HG03439 (cell line): ENCODE data around the gene PGF.

Experiments used
- ATAC-seq: cut with Tn5 transposase; IDR thresholded peaks from one replicate; pipeline ENCODE4 v1.9.1; 2021; ENCODE audit warnings: mild to moderate bottlenecking, moderate library complexity; ENCODE audit not compliant: unreplicated experiment

The PGF gene

DNA sequence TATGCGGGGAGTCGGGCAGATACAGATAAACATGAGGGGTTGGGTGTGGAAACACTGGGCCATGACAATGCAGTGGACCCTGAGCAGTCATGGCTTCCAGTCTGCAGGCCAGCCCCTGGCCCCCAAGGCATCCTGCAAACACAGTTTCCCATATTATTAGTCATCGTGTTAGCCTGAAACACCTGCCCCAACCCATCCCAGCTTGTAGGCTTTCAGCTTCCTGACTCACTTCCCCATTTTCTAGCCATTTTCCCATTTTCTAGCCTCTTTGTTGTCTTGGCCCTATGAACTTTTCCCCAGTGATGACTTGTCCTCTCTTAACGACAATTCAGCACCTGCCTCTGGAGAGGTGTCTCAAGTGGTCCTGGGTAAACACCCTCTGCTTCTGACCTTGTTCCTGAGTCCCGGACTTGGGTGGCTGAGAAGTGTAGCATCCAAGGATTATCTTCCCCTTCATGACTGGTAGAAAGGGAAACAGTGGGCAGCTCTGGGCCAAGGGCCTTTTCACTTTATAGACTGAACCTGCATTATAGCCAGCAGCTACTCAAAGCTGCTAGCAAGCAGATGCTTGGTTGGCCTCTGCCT, 4.3 kb upstream of the PGF start:
- ATAC-seq: no peak

DNA sequence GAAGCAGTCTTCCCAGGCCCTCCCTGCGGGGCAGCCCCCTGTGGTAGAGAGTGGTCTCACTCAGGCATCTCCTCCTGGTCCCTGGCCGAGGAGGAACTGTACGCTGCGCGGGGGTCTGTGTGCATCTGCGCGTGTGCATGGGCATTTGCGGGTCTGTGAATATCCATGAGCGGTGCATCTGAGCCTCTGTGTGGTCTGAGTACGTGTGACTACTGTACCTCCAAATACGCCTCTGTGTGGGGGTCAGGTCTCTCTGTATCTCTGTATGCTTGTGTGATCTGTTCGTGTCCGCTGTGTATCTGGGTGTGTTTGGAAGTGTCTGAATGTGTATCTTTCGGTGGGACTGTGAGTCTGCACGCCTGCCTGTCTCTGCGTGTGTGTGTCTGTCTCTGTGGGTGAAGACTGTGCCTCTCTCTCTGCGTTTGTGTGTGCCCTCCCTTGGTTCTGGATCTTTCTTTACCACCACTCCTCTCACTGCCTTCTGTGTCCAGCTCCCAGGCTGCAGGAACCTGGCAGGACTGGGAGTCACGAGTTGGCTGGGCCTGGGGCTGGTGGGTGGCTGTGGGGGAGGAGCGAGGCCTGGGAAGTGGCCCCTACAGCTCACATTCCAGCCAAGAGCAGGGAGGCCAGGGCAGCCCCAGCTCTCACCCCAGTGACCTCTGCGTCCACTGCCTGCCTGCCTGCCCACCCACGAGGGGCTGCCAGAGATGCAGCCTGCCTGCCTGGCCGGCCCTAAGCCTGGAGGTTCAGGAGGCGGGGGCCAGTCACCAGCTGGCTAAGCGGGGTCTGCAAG, 1.1 kb upstream of the PGF start:
- no peak for ATAC-seq

DNA sequence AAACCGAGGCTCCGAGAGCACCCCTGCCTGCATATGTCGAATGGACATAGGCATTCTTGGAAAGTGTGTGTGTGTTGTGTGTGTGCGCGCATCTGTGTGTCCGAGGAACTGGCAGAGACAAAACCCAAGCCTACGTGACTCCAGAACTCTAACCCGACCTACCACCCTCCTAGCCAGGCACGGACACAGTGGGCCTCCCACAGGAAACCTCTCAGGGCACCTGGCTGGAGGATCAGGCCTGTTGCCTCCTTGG, 556 bp upstream of the PGF start:
- ATAC-seq: no peak

DNA sequence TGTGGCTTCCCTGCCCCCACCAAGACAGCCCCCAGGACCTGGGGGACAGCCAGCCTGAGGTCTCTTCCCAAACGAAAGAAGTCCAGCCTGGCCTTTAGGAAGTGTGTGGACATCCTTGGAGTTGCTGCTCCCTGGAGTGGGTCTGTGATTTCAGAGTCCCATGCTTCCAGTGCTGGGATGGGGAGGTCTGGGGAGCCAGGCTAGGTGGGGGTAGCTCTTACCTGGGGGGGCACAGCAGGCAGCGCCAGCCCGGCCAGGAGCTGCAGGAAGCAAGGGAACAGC, 509 bp downstream of the PGF start:
- no peak for ATAC-seq

DNA sequence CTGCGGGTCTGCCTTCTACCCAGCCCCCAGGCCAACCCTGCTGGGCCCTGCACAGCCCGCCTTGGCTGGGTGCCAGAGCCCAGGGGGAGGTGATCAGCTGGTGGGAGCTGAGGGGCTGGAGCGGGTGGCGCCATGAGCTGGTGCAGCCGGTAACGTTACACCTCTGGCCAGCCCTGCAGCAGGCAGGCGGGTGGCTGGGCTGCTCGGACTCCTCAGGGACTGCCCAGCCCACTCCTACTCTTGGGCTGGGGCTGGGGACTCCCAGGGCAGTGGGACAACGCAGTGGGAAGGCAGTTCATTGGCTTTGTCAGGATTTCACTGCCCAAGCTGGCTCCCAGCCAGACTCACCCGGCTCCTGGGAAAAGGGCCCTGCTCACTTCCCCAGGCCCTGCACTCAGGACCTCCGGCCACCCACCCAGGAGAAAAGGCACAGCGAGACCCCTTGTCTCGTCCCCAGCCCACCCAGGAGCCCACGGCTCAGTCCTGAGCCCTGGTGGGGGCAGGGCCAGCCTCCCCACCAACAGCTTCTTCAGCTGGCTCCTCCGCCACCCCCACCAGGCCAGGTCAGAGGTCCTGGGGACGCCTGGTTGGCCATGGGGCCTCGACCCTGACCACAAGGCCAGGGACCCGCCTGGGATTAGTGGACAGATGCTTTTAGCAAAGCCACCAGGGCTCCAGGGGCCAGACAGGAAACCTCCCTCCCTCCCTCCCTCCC, 1.0 kb downstream of the PGF start:
- no peak for ATAC-seq

DNA sequence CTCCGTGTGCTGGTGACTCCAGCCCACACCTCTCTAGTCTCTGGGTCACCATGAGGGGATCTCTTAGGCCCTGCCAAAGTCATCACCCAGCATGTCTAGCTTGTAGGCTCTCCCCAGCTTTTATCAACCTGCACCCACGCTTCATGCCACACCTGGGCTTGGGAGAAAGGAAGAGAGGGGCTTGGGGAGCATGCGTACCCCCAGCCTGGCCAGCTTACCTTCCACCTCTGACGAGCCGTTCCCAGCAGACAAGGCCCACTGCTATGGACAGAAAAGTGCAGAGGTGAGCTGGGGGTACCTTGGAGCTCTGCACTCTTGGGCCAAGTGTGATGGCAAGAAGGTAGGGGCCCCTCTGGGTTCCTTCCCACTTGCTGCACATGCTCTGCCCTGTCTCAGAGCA, 1.7 kb downstream of the PGF start:
- no peak for ATAC-seq

DNA sequence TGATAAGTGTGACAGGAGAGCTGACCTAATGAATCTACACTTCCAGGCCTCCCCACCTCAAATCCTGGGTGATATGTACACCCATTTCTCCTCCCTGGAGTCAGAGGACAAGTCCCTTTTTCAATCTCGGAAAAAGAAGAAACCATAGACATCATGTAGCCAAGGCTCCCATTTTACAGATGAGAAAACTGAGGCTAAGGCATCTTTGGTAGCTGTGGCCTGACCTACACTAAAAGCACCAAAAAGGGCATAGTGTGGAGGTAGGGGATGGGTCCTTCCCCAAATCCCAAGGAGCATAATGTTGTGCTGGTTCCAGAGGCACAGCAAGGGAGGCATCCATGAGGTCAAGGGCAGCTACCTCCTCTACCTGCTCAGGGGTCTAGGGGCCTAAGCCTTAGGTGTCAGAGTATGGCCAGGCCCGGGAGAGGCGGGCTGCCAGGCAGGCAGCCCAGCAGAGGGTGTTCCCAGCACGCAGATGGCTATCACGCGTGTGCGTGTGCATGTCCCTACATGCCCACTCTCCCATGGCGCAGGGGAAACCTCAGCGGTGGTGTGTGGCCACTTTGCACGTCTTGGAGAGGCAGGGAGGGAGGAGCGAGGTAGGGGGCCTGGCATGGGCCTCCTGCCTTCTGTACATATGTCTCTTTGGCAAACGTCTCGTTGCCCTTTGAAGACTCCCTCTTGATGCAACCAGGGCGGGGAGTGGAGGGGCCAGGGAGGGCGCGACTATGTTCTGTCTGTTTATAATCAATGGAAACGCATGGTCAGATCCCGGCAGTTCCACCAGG, 2.5 kb downstream of the PGF start:
- ATAC-seq: no peak

DNA sequence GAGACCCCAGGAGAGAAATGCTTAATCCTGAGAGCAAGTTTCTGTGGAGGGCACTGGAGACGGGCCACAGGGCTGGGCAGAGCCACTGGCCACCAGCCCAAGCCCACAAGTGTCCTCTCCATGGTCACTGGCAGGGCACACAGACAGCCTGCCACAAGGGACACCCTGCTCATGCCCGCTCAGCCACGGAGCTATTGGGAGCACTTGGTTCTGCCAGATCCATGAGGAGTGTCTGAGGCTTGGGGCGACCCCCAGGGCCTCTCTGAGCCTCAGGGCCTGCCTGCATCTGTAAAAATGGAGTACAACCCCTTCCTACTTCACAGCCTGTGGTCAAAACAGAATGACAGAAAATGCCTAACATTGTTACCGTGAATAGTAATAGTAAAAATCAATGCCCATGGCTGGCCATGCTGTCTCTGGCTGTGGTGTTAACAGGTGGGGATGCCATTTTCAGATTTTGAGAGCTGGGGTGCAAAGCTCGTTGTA, 3.2 kb downstream of the PGF start:
- no peak for ATAC-seq

DNA sequence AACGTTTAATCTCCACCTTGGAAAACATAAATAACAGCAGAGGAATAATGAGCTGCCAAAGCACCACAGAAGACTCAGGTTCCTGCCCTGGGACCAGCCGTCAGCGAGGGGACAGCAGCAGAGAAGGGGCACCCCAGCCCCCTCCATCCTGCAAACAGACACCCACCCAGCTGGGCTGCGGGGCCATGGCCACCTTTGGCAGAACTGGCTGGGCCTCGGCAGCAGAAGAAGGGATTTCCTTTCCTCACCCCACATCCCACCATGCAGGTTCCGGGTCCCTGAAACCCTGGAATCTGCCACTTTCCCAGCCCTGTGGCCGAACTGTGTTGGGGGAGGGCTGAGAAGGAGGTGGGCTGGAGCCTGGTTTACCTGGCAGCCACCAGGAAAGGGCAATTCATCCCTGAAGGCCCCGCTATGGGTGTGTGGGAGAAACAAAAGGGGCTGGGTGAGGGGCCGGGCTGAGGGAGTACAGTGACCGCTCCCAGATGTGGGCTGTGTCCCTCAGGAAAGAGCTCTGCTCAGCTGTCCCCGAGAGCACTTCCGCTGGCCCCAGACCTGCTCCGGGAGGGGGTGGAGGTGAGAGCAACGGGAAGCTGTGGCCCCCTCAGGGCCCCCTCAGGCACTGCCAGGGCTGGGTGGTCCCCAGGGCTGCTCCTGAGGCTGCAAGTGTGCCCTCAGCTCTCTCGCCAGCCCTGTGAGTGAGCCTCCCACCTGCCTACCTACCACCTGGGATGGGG, 3.8 kb downstream of the PGF start:
- no peak for ATAC-seq

DNA sequence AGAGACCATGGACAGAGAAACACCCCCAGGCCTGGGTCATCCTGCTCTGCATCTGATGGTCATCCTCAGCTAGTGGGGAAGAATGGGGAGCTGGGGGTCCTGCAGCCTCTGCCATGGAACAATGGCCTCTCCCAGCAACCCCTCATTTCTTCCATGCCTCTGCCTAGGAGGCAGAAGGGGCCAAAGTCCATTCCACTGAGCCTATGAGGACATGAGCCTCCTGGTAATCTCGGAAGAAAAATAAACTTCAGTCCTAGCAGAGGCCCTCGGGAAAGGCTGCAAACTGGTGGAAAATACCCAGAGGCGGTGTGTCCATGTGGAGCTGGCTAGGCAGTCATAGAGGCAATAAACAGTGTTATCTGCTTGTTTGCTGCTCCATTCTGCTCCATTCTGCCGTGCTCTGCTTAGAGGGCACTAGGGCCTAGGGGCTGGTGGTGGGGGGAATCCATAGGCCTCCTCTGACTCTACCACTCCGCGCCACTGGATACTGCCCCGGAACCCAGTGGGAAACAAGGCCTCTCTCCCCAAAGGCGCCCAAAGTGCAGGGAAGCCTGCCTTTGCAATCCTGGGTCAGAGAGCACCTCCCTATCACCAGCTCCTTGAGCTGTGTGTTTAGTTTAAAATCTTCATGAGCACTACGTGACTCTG, 4.5 kb downstream of the PGF start:
- no peak for ATAC-seq

DNA sequence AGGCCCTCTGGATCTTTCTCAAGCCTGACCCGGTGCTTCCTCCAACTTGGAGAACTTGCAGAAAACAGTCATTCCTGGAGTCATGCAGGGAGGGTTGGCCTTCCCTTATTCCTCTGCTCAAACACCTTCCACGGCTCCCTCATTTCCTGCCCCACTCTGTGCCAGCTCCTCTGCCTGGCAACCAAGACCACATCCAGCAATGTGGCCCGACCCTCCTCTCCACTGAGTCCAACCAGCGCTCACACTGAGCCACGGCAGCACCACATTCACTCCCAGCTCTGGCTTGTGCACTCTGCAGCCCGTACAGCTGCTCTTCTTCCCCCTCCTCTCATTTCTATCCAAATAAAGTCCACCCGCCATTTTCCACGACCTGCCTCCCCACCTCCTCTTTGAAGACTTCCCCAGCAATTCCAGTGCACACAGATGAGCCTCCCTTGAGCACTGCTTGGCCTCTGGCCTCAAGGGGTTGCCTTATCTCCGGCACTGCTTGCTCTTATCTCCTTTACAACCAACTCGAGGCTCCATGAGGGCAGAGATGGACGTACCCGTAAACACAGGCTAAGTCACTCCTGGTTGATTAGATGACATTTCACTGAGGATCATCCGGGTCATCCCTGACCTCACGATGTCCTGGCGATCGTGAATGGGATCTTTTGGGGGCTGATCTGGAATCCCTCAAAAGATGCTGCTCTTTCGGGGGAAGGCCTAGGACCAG, 5.4 kb downstream of the PGF start:
- ATAC-seq: no peak

DNA sequence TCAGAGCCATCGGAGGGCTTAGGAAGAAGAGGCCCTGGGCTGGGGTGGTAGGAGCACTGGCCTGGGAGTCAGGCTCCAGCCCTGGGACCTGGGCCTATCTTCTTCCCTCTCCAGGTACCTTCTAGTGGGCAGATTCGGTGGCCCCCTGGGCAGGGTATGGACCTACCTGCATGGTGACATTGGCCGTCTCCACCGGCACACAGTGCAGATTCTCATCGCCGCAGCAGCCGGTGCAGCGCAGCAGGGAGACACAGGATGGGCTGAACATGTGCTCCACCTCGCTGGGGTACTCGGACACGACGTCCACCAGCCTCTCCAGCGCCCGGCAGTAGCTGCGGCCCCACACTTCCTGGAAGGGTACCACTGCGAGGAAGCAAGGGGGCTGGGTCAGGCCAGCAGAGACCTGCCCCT, 6.2 kb downstream of the PGF start:
- ATAC-seq: no peak

DNA sequence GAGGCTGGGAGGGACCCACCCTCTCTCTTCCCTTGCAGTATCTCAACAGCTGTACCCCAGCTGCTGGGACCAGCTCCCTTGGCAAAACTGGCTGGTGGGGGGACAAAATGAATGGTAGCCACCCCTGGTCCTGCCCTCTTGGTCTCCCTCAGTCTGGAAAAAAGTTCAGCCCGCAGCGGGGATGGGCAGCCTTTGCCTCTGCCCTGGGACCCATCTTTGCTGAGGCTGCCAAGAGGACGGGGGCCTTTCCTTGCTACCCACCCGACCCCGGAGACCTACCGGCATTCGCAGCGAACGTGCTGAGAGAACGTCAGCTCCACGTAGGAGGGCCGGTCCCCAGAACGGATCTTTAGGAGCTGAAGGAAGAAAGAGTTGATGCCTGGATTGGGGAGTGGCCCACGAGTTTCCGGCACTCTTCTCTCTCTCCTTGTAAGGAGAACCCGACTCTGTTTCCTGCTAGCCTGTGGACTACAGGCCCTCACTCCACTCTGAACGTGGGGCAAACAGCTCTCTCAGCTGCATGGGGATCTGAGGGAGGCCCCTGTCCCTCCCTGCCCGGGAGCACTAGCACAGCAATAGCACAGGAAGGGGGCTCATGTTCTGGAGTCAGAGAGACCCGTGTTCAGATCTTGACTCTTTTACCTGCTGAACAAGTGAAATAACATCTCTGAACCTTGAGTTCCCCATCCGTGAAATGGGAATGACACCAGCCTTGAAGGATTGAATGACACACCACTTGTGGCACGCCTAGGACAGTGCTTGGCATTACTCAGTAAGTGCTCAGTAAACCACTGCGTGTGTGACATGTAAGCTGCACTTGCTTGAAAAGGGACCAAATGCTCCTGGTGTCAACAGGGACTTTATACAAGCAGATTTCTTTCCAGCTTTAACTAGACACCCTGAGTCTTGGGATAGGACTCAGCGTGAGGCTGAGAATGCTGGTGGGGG, 6.9 kb downstream of the PGF start:
- ATAC-seq: no peak

DNA sequence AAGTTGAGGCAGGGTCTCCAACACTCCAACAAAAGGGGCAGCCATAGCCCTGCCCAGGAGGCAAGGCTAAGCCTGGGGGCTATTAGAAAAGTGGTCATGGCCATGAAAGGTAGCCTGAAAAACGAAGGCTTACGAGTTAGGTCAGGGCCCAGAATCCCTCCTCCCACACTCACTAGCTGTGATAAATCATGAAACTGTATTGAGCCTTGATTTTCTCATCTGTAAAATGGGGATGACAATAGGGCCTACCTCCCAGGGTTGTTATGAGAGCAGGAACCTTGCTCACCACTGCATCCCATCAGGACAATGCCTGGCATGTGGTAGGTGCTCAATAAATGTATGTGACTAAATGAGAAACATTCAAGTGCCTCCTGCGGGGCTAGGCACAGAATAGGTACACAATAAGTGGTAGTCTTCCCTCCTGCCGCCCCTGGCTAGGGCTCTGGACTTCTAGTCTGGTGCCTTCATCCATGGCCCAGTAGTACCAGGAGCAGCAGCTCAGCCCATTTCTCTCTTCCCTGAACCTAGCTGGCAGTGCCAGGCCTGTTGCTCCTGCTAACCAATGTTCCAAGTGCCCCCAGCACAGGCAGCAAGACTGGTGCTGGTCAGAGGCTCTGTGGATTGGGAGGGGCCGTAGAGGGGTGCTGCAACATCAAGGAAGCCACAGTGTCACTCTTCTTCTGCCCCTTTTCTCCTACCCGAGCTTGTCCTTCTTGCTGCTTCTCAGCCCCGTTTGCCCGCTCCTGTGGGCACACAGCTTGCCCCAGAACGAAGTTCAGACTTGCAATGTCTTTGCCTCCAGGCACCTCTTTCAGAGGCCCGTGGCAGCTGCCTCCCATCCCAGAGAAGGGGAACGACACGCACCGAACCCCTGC, 7.8 kb downstream of the PGF start:
- ATAC-seq: no peak

DNA sequence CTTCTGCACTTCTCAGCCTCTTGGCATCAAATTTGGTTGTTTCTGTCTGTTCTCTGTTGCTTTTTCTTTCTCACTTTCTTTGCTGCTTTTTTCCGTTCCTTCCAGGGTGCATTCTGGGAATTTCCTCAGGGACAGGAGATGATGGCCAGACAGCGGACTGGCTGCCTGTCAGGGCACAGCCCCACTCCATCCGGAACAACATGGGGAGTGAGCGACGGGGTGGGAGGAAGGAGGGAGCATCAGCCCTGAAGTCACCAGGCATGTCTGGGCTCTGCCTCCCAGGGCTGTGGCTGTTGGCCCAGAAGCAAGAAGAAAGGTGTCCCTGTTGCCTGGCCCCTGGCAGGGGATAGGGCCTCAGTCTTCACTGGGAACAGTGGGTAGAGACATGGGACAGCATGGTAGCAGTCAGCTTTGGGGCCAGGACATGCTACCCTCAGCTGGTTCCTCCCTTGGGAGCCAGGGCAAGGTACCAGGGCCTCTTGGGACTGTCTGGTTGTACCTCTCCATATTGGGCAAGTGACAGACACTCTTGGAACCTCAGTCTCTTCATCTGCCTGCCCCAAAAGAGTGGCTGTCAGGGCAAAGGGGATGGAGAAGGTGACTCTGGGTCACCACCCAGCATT, 8.6 kb downstream of the PGF start:
- no peak for ATAC-seq

DNA sequence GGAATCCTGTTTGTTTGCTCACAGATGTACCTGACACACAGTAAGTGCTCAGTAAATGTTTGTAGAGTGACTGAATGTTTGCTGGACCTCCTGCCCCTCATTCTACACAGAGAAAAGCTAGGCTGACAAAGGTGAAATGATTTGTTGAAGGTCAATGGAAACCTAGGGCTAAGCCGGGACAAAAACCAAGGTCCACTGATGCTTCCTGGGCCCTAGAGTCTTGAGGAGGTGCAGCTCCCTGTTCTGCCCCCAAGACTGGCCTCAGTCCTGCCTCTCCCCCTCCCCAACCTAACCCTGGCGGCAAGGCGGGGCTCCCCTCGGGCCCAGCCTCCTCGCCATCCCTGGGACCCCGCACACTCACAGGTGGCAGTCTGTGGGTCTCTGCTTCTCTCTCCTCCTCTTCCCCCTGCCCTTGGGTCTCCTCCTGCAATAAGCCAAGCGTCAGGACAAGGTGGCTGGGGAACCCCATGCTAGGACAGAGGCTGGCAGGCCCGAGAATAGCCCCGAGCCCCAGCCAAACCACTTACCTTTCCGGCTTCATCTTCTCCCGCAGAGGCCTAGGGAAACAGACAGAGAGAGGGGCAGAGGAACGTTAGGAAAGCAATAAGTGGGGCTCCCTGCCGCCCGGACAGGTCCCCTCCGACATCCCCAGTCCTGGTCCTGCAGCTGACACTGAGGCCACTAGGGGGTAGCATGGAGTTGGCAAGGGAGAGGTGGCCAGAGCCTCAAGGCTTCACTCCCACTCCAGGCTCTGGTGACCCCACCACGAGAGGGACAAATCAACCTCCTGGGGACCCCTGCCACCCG, 9.3 kb downstream of the PGF start:
- no peak for ATAC-seq
